Kidney glomerular epithelial cell (primary cell): ENCODE data around the gene UNC93A.
"Not testable (repeated sequence)": the region's sequence is repeated elsewhere in the genome, so short reads cannot be mapped to it uniquely, and the experiment has no call there.

Source experiments
- DNase-seq: peaks from one replicate; lab custom pipeline; 2025; lab: John Stamatoyannopoulos, UW

UNC93A gene

DNA sequence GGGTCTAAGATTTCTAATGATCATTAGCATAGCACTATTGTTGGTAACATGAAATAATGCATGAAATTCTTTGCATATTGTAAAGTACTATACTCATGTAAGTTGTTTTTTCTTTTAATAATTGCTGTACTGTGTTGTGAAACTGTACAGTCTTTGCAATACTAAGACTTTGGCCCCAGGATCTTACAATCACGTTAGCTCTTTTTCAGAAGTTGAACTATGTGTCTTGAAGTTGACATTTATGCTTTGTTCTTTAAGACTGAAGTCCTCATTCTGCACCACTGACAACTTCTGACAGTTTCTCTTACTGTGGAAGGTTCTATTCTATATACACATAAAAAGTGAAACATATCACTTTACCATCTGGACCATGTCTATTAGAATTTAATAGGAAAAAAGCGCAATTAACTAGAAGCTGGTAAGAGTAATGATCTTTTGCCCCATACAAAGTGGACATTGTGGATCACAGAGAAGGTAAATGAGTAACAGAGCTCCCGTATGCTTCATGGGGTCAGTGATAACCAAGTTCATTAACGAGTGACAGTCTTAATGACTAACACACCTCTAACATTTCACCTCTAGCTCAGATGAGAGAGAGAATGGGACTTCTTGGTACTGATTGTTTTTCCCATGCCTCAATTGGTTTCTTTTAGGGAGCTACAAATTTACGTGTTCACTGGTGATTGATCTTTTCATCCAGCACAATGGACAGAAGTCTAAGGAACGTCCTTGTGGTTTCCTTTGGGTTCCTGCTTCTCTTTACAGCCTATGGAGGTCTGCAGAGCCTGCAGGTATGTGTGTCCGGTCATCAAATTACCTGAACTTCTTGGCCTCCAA is at the start of gene UNC93A:
Gene UNC93A, plus strand, starts transcription at position 530 of the 837 bp plus-strand sequence. Its CDS starts 175 bp downstream, at position 705.
- no peak for DNase-seq

GRCh38 chr6:167241321-167242134 is 49.6 kb upstream of the UNC93A start:
- not testable (repeated sequence) for DNase-seq

GRCh38 chr6:167242135-167242506 is 49.0 kb upstream of the UNC93A start:
- not testable (repeated sequence) for DNase-seq

DNA sequence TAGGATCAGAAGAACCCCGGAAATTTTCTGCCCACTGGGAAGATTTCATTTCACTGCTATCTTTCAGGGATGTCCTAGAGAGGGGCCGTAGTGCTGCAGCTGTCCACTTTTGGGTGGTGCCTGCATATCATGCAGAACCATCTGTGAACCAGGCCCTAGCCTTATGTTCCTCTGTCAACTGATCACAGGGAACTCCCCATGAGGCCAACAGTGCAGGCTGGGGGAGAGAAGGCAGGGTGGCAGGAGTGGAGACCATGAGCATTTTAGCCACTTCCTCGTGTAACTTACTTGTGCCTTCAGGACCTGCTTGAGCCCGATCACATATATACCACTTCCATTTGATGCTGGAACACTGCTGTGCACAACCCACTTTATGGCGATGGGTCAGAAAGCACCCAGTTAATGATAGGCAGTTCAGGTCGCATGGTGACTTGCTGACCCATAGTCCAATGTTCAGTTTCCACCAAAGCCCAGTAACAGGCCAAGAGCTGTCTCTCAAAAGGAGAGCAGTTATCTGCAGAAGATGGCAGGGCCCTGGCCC is 48.5 kb upstream of the UNC93A start:
- DNase-seq, result not testable (repeated sequence)

- no peak for DNase-seq
Observed at GRCh38 chr6:167244064-167244960, 46.8 kb upstream of the UNC93A start.

- no peak for DNase-seq
Observed at GRCh38 chr6:167244991-167245390, 46.1 kb upstream of the UNC93A start.

- no peak for DNase-seq
Observed at GRCh38 chr6:167245591-167245990, 45.5 kb upstream of the UNC93A start.

- DNase-seq, result no peak
Observed at GRCh38 chr6:167247814-167248595, 43.1 kb upstream of the UNC93A start.

DNA sequence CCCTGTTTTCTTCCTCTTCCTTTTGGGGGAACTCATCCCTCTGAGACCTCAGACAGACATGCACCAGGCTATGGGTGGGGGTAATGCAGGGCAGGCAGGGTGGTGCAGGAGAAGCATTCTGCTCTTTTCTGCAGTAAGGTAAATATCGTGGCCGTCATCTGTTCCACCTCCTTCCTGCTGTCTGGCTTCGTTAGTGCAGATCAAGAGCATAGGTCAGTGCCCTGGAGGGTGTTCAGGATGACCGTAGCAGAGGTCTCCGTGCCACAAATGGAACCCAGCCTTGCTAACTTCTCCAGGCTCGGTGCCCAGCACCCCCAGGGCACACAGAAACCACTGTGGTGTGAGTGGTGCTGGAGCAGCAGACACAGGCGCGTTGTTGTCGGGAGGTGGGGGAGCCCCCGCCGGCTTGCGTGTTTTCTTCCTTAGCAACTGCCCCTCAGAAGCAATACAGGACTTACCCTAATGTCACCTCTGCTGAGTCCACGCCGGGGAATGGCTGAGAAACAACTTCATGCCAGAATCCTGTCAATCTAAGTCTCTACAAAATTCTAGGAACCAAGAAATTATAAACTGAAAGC is 42.1 kb upstream of the UNC93A start:
- not testable (repeated sequence) for DNase-seq

GRCh38 chr6:167252271-167252670 is 38.8 kb upstream of the UNC93A start:
- no peak for DNase-seq

DNA sequence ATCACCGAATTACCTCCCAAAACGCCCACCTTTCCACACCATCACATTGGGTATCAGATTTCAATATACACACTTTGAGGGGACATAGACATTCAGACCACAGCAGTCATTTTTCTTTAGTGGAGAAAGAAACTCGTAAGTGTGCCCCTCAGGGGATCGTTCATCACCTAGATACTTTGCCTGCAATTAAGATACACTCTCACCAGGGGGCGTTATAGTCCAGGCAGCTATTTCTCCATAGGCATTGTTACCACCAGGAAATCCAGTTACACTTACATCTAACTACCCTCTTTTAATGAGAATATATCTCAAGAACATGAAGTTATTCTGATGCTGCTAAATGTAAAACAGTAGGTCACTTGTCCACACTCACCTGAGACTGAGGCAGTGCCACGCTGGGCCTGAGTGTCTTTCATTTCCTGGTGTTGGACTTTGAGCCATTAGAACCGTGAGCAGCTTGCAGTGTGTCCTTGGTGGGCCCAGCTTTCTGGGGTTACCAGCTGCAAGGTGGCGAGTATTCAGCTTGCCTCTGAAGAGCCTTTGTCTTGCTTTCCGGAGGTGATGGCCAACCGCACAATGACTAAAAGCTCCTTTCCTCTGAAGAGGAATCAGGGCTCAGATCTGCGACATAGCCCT is 35.1 kb upstream of the UNC93A start:
- DNase-seq, result no peak

- no peak for DNase-seq
Observed at GRCh38 chr6:167258646-167259045, 32.5 kb upstream of the UNC93A start.

DNA sequence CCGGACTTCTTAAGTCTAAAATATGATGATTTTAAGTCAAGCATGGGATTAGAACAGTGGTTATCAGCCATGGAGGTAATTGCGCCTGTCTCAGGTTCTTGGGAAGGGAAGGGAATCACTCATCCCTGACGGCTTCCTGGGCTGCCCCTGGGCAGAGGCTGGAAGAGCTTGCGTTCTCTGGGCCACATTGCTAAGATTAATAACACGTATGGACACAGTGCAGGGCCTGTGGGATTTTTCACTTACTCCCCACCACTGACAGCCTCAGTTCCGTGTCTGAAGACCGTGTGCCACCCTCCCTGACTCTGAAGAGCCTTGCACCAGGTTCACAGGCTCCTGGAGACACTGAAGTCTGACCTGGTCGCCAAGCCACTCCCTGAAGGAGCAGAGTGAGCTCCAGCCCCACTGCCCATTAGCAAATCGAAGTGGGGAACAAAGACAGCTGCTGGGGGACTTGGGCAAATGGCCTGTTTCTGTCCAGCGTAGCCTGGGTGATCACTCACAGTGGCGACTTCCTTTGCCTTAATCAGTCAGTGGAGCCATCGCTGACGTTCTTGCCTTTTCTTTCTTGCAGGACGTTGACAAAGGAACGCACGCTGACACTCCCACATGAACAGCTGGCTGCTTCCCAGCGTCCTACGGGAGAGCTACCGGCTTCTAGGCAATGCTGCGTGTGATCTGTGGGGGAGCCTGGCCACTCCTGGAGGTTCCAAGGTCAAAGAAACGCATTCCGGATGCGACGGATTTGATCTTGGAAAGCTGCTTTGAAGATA is 24.9 kb upstream of the UNC93A start:
- DNase-seq, result not testable (repeated sequence)

GRCh38 chr6:167266830-167267555 is 24.1 kb upstream of the UNC93A start:
- DNase-seq, result no peak

- not testable (repeated sequence) for DNase-seq
Observed at GRCh38 chr6:167267556-167267898, 23.6 kb upstream of the UNC93A start.

DNA sequence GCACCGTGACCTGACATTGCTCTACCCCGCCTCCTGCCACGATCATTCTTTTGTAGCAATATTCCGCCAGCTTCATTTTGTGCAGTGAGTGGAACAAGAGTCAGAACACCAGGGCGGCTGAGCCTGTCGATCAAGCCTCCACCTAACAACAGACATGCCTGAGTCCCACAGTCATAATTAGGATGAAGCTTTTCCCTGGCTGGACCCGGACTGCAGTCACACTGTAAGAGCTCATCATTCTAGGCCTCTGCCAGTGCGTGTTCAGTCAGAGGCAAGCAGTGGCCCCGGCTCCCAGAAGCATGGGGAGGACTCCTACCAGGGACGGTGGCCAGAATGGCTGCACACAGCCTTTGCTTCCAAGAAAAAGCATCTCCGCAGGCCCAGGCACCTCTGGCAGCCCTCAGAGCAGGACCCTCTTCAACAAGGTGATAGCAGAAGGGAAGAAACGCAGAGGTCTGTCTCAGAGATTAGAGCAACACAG is 23.2 kb upstream of the UNC93A start:
- DNase-seq, result no peak

GRCh38 chr6:167268683-167269280 is 22.3 kb upstream of the UNC93A start:
- no peak for DNase-seq
